ENCODE measurements around the gene IKZF2.

DNA sequence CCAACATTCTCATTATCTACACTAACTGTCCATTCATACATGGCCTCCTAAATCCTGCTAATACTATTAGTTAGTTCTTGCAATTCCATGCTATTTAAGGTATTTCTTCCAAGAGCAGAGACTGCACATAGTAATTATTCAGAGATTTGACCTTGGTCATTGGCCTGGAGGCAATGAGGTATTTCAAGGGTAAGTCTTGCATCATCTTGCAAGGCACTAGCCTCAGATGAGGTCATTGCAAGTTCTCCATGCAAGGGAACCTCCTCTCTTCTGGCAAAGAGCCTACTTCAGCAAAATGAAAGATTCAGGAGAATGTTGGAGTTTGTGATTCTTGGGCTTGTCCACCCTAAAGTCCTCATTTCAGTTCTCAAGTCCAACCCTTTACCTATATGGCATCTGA is 48.5 kb upstream of the IKZF2 start:
- no peak for TF ChIP-seq CTCF (conservative IDR thresholded peaks at IDR 0.05; ENCODE audit: low read depth, low read length)
- no peak for TF ChIP-seq EZH2phosphoT487 (IDR thresholded peaks at IDR 0.05; ENCODE audit: borderline replicate concordance, low read length)

Data from PC-3 (cell line).